ENCODE results near the gene OCA2. TPM values are rescaled to one million over a fixed set of nuclear protein-coding genes. Genes with fewer than 3 reads are reported as not detected.

The OCA2 gene
- total and polyA plus RNA-seq, 2 of the 4 experiments (the other 2 are of a cell fraction): under 0.01 to 0.03 TPM

GRCh38 chr15:27821273-27821672 is 277.8 kb downstream of the OCA2 start:
- no peak overlapping the region for H4K91ac ChIP-seq (ENCODE audit: insufficient read depth, low read depth, low read length)
- H2AFZ ChIP-seq (replicated peaks; ENCODE audit: low read length, poor library complexity): no peak overlapping the region
- no peak overlapping the region for H3K4me2 ChIP-seq (ENCODE audit: low read depth, low read length)
- H3K4me1 ChIP-seq (ENCODE audit: control insufficient read depth, insufficient read depth, low read length): no peaks in the 10 kb centered on the region
- H4K20me1 ChIP-seq (ENCODE audit: insufficient read depth, low read length): no peaks in the 10 kb centered on the region
- no peak overlapping the region for H3K9ac ChIP-seq (ENCODE audit: low read depth, low read length)
- no peak overlapping the region for H3K27ac ChIP-seq (ENCODE audit: insufficient read depth, low read length)
- H2BK20ac ChIP-seq (ENCODE audit: low read depth, low read length): no peak overlapping the region
- no peak overlapping the region for H3K56ac ChIP-seq (ENCODE audit: extremely low read depth, insufficient read depth, low read length)
- no peak overlapping the region for H3K4me3 ChIP-seq (ENCODE audit: insufficient read depth, low read depth, low read length)
- WGBS, 2 experiments (ENCODE audit: extremely low coverage in 2 of 2, insufficient read length in 1 of 2): 55% methylated on average over 1 of the region's 3 CpGs; no CpG with 5 or more reads in 1 of the 2 experiments
- in situ Hi-C loops (cut with MboI; ENCODE audit: low sequenced_read_pairs): no loop called here
- intact Hi-C loops (cut with micrococcal nuclease): no loop called here
- DNase-seq (no peak), ATAC-seq (ENCODE audit: low read depth) (no peak)
- H2BK120ac ChIP-seq (ENCODE audit: low read depth, low read length): no peak overlapping the region
- POLR2A ChIA-PET (ENCODE audit: unreplicated experiment): no interaction called here
- dilution Hi-C loops (cut with HindIII; ENCODE audit: low sequenced_read_pairs, unreplicated experiment): no loop called here
- H4K8ac ChIP-seq (ENCODE audit: low read depth in 2 of 2, low read length in 2 of 2): no peak overlapping the region
- no peak overlapping the region for H2BK15ac ChIP-seq (ENCODE audit: low read depth, low read length)
- no peaks in the 10 kb centered on the region for H3K27me3 ChIP-seq (ENCODE audit: control insufficient read depth, insufficient read depth, low read length)
- CTCF ChIA-PET: no interaction called here
- peaks cover 12% of the 10 kb centered on the region for H3K9me3 ChIP-seq (ENCODE audit: control insufficient read depth, insufficient read depth, low read length)
- H3K23ac ChIP-seq (ENCODE audit: low read depth, low read length): no peak overlapping the region
- no peak overlapping the region for H2AK9ac ChIP-seq (replicated peaks; ENCODE audit: low read depth, low read length, poor library complexity)
- H3K18ac ChIP-seq (ENCODE audit: low read depth, low read length): no peak overlapping the region
- no TSS peak for BruUV-seq (replicated peaks)
- no peak overlapping the region for H3K4ac ChIP-seq (ENCODE audit: low read depth, low read length)
- no peaks in the 10 kb centered on the region for H3K9me1 ChIP-seq (ENCODE audit: insufficient read depth, low read length)
- no peak overlapping the region for H2AK5ac ChIP-seq (ENCODE audit: low read depth, low read length)
- no peaks in the 10 kb centered on the region for H3K79me1 ChIP-seq (ENCODE audit: low read depth in 1 of 2, low read length in 2 of 2)
- H4K5ac ChIP-seq (ENCODE audit: low read depth, low read length): no peak overlapping the region
- no peak overlapping the region for H2BK5ac ChIP-seq (ENCODE audit: low read depth, low read length, poor library complexity, severe bottlenecking)
- H3K14ac ChIP-seq (replicated peaks; ENCODE audit: low read depth, low read length): no peak overlapping the region
- TF ChIP-seq RFX5 (IDR thresholded peaks at IDR 0.05; ENCODE audit: low read depth, low read length) (no peak), SMC3 (IDR thresholded peaks at IDR 0.05; ENCODE audit: low read depth, low read length) (no peak), USF2 (IDR thresholded peaks at IDR 0.05; ENCODE audit: low read depth, low read length) (no peak), BHLHE40 (IDR thresholded peaks at IDR 0.05; ENCODE audit: low read depth, low read length) (no peak), MAFK (IDR thresholded peaks at IDR 0.05; ENCODE audit: low read depth, low read length) (no peak), MXI1 (IDR thresholded peaks at IDR 0.05; ENCODE audit: borderline replicate concordance, low read depth, low read length) (no peak), CEBPB (IDR thresholded peaks at IDR 0.05; ENCODE audit: low read depth, low read length) (no peak), RCOR1 (IDR thresholded peaks at IDR 0.05; ENCODE audit: insufficient replicate concordance, low read length) (no peak), CHD1 (IDR thresholded peaks at IDR 0.05; ENCODE audit: low read depth, low read length) (no peak), RAD21 (IDR thresholded peaks at IDR 0.05; ENCODE audit: low read length) (no peak), MAZ (IDR thresholded peaks at IDR 0.05; ENCODE audit: borderline replicate concordance, low read depth, low read length) (no peak), CTCF (conservative IDR thresholded peaks at IDR 0.05; ENCODE audit: low read depth, low read length) (no peak), FOS (IDR thresholded peaks at IDR 0.05; ENCODE audit: low read depth, low read length) (no peak), NFE2L2 (IDR thresholded peaks at IDR 0.05; ENCODE audit: low read depth, low read length) (no peak), ELK1 (IDR thresholded peaks at IDR 0.05; ENCODE audit: borderline replicate concordance, low read depth, low read length) (no peak), POLR2A (IDR thresholded peaks at IDR 0.05; ENCODE audit: low read depth, low read length) (no peak)
- H3K36me3 ChIP-seq (ENCODE audit: control insufficient read depth, insufficient read depth, low read length): no peaks in the 10 kb centered on the region

Measured in IMR-90 (cell line).